ENCODE data around the gene SSTR5. TPM values are rescaled to one million over a fixed set of nuclear protein-coding genes. Genes with fewer than 3 reads are reported as not detected.

SSTR5 gene
- total RNA-seq, 2 donors from 2014 or later = 2.3 TPM; not detected in 1

- Histone ChIP-seq H3K36me3 (replicated peaks in 1 of 2; ENCODE audit: insufficient read depth in 1 of 2, low read depth in 2 of 2) (no peaks in the 10 kb centered on the region), H3K4me1 (peaks cover 5% of the 10 kb centered on the region), H3K9me3 (no peaks in the 10 kb centered on the region), H3K27me3 (peaks cover 0 to 19% of the 10 kb centered on the region in 2 donors), H3K27ac (no peak overlapping the region), H3K4me3 (no peak overlapping the region)
- DNase-seq (no peak), ATAC-seq (no peak)
- intact Hi-C loops (cut with DNase I) = loop anchor here (5.0 kb wide), 2 partner anchors 237 to 342 kb away; no protein-coding TSS in a partner anchor
- no peak for TF ChIP-seq CTCF (IDR thresholded peaks at IDR 0.05)
- no peak for TF ChIP-seq POLR2A (IDR thresholded peaks at IDR 0.05)
- WGBS, 2 donors = 76% methylated on average over 21 of the region's 21 CpGs; no CpG with 5 or more reads in 1 of the 2 donors
These were observed 18.7 kb upstream of the SSTR5 start for GRCh38 chr16:1053700-1054368.

- Histone ChIP-seq H3K27me3 (peaks cover 0 to 19% of the 10 kb centered on the region in 2 donors), H3K9me3 (no peaks in the 10 kb centered on the region), H3K27ac (no peak overlapping the region), H3K4me1 (peaks cover 5% of the 10 kb centered on the region), H3K4me3 (no peak overlapping the region), H3K36me3 (replicated peaks in 1 of 2; ENCODE audit: insufficient read depth in 1 of 2, low read depth in 2 of 2) (no peaks in the 10 kb centered on the region)
- intact Hi-C loops (cut with DNase I) = loop anchor here (5.0 kb wide), 2 partner anchors 238 to 343 kb away; no protein-coding TSS in a partner anchor
- ATAC-seq (peak; percentile 79), DNase-seq (peak; percentile 68 to 81 (median 72))
- peak; percentile 74 to 86 (median 82) for TF ChIP-seq CTCF (IDR thresholded peaks at IDR 0.05)
- no peak for TF ChIP-seq POLR2A (IDR thresholded peaks at IDR 0.05)
- 18% methylated on average over 30 of the region's 34 CpGs; no CpG with 5 or more reads in 1 of the 2 donors for WGBS, 2 donors
These were observed 17.6 kb upstream of the SSTR5 start for GRCh38 chr16:1054660-1055556.

DNA sequence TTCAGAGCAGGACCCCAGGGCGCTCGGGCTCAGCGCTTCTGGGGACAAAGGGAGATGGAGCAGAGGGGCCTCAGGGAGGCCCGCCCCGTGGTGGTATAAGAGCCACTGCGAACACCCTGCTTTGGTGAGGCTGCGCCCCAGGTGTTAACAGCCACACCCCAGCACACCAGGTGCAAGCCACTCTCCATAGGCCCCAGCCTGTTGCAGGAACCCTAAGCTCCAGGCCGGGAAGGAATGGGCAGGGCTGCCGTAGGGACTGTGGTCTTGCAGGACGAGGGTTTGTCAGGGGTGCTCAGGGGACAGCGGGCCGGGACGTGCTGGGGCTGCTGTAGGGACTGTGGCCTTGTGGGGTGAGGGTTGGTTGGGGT, 17.0 kb upstream of the SSTR5 start:
- peaks cover 0 to 19% of the 10 kb centered on the region in 2 donors for H3K27me3 ChIP-seq
- no peak for ATAC-seq
- intact Hi-C loops (cut with DNase I) = no loop called here

GRCh38 chr16:1056196-1056595, 16.4 kb upstream of the SSTR5 start:
- TF ChIP-seq CTCF (IDR thresholded peaks at IDR 0.05) = no peak
- no peak for TF ChIP-seq POLR2A (IDR thresholded peaks at IDR 0.05)
- H3K9me3 ChIP-seq = no peaks in the 10 kb centered on the region
- ATAC-seq = no peak
- 59 to 66% methylated on average over 4 to 7 of the region's 8 CpGs for WGBS, 2 donors
- no peak for DNase-seq
- peaks cover 0 to 19% of the 10 kb centered on the region in 2 donors for H3K27me3 ChIP-seq
- H3K27ac ChIP-seq = no peak overlapping the region
- intact Hi-C loops (cut with DNase I) = no loop called here
- H3K4me1 ChIP-seq = peaks cover 5% of the 10 kb centered on the region
- H3K36me3 ChIP-seq (replicated peaks in 1 of 2; ENCODE audit: insufficient read depth in 1 of 2, low read depth in 2 of 2) = no peaks in the 10 kb centered on the region
- no peak overlapping the region for H3K4me3 ChIP-seq

More for the DNA sequence above, 17.0 kb upstream of the SSTR5 start:
- no peaks in the 10 kb centered on the region for H3K9me3 ChIP-seq
- no peak for TF ChIP-seq CTCF (IDR thresholded peaks at IDR 0.05)
- no peak for TF ChIP-seq POLR2A (IDR thresholded peaks at IDR 0.05)
- 74 to 75% methylated on average over 7 to 10 of the region's 13 CpGs for WGBS, 2 donors
- no peak overlapping the region for H3K4me3 ChIP-seq
- no peak for DNase-seq
- no peak overlapping the region for H3K27ac ChIP-seq
- no peaks in the 10 kb centered on the region for H3K36me3 ChIP-seq (replicated peaks in 1 of 2; ENCODE audit: insufficient read depth in 1 of 2, low read depth in 2 of 2)
- H3K4me1 ChIP-seq = peaks cover 5% of the 10 kb centered on the region
